Skin of body (tissue), 2 donors: ENCODE results near the gene TMEM38A. TPM values are rescaled to one million over a fixed set of nuclear protein-coding genes. Genes with fewer than 3 reads are reported as not detected.

ENCODE experiments used
- DNase-seq: peaks from one replicate; lab custom pipeline; 2025; lab: John Stamatoyannopoulos, UW
- total RNA-seq: library from RNA; depleted of rRNA; stranded (reverse); fragments of >200 nt; gene quantifications from one replicate; pipeline ENCODE4 v1.2.3, GENCODE V29; 2014

Gene TMEM38A, protein sequence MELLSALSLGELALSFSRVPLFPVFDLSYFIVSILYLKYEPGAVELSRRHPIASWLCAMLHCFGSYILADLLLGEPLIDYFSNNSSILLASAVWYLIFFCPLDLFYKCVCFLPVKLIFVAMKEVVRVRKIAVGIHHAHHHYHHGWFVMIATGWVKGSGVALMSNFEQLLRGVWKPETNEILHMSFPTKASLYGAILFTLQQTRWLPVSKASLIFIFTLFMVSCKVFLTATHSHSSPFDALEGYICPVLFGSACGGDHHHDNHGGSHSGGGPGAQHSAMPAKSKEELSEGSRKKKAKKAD
- total RNA-seq = 11.9 TPM

DNA sequence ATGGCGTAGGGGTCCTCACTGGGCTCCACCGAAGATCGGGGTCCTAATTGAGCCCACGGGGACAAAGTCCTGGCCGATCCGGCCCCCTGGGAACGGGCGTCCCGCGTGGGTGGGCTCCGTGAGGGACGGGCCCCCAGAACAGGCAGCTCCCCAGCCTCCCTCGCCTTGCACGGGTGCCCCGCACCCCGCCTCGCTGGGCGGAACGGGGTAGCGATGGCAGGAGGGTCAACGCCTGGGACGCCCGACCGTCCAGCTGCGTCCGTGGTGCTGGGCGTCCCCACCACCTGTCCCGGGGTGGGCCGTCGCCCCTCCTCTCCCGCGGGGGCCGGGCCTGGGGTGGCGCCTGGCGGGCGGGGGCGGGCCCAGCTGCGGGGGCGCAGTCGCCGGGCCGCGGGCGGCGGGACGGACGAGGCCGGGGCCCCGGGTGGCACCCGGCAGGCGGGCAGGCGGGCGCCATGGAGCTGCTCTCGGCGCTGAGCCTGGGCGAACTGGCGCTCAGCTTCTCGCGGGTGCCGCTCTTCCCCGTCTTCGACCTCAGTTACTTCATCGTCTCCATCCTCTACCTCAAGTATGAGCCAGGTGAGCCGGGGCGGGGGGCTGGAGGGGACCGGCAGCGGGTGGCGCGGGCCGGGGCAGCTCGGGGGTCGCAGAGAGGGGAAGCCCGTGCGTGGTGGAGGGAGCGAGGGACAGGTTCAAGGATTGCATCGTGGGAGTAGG is at the start of gene TMEM38A:
TMEM38A (plus strand) TSS at position 377 of the 717 bp plus-strand sequence; CDS start at position 456, 79 bp downstream.
- DNase-seq = no peak

GRCh38 chr19:16612636-16613035 is 48.3 kb upstream of the TMEM38A start:
- DNase-seq = no peak

DNA sequence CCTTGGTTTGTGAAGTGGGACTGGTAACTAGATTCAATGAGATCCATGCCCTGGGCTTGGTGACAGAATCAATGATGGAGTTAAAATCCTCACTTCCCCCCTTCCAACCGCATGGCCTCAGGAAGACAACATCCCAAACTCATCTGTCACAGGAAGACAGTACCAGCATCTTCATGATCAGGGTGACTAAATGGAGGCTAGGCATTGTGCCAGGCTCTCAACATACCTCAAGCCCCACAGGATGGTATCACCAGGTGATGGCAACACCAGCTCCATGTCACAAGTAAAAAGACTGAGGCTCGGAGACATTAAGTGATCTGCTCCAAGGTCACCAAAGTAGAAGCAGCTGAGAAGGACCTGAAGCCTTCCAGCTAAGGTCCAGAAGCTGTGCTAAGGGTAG is 47.1 kb upstream of the TMEM38A start:
- DNase-seq = no peak

- DNase-seq = no peak
Measured at GRCh38 chr19:16614941-16615340, 46.0 kb upstream of the TMEM38A start.

DNA sequence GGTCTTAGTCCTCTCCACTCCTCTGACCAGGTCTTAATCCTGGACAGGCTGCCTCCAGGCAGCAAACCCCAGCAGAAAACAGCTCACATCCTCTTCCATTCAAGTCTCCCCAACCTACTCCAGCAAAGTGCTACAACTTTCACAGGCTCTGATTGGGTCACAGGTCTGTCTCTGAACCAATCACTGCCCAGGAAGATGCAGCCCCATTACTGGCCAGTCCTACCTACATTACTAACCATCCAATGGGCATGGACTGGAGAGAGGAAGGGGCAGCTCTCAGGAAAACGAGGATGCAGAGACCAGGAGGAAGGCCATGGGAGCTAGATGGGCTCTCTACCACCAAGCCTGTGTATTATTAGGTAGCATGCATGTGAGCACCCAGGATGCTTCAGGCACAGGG is 45.1 kb upstream of the TMEM38A start:
- no peak for DNase-seq

GRCh38 chr19:16618248-16618647 is 42.7 kb upstream of the TMEM38A start:
- DNase-seq = no peak

DNA sequence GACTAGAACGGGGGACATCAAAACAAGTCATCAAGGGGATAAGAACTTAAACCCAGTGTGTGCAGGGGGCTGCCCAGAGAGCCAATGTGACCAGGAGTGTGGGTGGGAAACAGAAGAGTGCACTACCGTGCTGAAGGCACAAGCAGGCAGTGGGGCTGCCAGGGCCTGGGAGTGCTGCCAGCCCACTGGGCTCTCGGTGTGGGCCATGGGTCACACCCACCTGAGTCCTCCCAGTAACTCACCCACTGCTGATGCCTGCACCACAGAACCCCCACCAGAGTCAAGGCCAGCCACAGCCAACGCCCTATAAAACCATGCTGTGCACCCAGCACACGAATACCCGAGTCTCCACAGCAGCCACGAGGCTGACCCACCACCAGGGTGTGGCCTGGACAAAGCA is 41.5 kb upstream of the TMEM38A start:
- DNase-seq = no peak

DNA sequence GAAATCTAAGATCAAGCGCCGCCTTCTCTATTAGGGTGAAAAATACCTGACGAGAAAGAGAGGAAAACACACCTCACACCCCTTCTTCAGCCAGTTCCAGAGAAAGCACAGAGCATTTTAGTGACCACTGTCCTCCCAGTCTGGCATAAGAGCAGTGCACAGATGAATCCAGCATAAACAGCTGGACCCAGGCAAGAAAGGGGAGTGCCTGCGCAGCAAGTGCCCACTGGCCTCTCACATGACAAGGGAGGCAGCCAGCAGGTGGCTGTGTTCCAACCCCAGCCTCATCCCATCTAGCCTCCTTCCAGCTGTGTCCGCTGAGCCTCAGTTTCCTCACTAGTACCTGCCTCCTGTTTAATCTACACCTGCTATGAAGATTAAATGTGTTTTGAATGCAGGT is 40.9 kb upstream of the TMEM38A start:
- DNase-seq = no peak

DNA sequence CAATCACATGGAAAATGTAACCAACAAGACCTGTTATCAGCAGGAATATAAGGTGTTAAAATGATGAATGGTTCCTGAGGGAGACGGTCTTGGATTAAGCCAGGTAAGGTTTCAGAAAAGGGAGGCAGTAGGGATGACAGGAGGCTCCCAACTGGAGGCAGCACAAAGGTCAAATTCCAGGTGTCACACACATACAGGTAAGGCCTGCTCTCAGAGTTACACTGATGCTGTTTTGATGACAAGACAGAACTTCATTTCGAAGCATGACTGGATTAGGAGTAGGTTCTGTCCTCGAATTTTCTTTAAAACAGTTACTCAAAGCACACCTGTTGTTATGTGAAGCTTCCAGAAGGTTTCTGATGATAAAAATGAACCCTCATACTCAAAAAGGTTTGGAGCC is 40.4 kb upstream of the TMEM38A start:
- DNase-seq = no peak

DNA sequence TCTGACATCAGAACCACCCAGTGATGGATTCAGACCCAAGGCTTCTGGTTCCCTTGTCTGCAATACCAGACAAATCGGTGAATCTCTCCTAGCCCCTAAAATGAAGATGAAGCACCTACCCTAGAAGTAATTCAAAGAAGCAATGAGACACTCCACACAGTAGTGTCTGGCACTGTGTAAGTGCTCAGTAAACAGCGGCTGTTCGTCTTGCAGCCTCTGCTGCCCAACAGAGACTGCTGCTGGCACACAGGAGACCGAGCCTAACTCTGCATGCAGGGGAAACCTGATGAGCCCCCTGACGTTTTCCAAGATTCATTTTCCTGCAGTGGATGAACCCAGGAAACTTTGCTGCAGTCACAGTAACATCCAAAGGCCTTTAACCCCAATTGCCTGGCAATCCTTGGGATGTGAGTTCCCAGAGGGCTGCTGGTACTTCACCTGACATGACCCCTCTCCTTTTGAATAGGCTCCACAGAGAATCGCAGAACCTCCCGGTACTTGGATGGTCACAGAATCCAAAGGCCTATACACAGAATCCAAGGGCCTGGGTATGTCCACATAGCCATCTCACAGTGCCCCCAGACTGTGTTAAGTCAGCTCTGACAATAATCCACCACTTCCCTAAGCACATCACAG is 39.7 kb upstream of the TMEM38A start:
- DNase-seq = no peak

- DNase-seq = no peak
Measured at GRCh38 chr19:16623066-16623465, 37.9 kb upstream of the TMEM38A start.

DNA sequence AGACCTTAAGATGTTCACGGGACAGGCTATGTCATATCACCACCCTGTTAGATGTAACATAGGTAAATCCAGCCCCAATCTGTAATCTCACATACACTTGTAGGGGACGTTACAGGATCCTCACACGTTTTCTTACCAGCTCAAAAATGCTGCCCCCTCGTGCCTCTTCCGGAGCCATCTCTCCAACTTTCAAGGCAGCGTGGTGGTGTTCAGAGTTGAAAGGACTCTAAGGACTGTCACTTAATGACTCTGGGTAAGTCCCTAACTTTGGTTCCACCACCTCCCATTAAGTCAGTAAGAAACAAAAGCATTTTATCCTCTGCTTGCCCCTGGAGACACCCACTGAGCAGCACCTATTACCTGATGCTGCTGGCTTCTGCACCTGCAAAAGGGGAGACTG is 37.4 kb upstream of the TMEM38A start:
- no peak for DNase-seq

DNA sequence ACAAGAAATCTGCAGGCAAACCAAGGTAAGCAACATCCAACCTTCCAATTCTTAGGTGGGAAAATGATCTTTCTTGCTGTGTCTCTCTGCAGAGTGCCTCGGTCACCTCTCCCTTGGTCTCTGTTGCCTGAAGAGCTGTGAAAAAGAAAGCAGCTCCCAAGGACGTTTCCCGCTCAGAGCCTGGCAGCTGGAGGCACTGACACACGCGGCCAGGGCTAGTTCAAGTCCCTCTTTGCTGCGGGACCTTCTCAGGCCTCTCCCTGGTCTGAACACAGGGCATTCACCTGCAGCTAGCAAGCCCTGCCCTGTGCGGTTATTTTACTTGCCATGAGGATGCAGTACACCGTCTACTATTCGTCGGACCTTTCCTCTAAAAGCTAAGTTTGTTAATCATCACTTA is 36.7 kb upstream of the TMEM38A start:
- no peak for DNase-seq

GRCh38 chr19:16625163-16625958 is 35.6 kb upstream of the TMEM38A start:
- no peak for DNase-seq

DNA sequence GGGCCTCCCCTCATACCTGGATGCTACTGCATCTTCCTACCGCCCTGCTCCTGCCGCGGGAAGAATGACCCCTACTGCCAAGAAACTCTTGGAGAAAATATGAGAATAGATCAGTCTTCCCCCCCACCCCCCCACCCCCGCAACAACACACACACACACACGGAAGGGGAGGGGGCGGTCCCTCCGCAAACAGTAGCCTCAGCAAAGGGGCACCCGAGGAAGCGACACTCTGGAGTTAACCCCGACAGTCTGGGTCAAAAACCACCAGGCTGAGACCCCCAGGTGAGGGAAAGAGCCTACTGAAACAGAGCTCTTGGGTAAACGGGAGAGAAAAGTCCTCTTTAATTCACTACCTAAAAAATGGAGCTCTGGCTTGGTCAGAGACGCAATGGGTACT is 34.1 kb upstream of the TMEM38A start:
- DNase-seq = no peak

GRCh38 chr19:16627193-16627927 is 33.6 kb upstream of the TMEM38A start:
- DNase-seq = no peak

DNA sequence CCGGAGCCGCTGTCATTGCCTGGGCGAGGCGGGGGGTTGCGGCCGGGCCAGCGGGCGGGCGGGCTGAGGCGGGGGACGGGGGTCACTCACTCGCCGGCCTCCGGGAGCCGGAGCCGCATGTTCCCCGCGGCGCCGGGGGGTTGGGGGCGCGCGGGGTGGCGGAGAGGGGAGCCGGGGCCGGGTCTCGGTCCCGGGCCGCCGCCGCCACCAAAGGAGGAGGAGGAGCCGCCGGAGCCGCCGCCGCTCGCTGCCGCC is 33.1 kb upstream of the TMEM38A start:
- no peak for DNase-seq

DNA sequence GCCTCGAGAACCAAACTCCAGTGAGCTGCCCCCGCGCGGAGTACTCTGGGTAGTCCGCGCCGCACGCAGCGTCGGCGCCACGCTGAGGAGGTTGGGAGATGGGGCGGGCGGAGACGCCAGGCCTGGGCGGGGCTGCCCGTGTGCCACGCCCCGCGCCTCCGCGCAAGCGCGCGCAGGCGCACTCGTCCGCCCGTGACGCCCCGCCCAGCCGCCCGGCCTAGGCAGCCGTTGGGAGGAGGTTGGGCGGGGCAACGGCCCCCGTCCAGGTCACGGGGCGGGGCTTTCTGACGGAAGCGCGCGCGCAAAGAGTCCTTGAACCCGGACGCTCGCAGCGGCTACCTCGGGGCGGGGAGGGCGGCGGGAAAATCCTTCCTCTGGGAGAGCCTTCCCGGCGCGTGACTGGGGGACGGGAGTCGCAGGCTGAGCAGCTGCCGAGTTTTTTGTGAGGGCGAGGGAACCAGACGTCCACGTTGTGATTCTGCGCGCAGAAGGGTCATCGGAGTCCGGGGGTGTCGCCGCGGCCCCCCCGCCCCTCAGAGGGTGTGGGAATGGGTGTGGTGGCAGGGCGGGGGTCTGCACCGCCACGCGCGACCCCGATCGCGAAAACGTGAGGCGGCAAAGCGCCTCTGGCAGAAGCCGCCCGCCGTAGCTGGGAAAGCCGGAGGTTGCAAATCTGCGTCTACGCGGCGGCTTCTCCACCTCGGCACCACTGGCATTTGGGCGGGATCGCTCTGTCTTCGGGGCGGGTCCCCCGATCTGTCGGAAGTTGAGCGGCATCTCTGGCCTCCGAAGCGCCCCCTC is 32.6 kb upstream of the TMEM38A start, which contains the start of gene MED26:
MED26 (minus strand) TSS at position 22 of the 801 bp plus-strand sequence. CDS start 261 bp downstream, outside the sequence.
- peak; percentile 94 for DNase-seq

DNA sequence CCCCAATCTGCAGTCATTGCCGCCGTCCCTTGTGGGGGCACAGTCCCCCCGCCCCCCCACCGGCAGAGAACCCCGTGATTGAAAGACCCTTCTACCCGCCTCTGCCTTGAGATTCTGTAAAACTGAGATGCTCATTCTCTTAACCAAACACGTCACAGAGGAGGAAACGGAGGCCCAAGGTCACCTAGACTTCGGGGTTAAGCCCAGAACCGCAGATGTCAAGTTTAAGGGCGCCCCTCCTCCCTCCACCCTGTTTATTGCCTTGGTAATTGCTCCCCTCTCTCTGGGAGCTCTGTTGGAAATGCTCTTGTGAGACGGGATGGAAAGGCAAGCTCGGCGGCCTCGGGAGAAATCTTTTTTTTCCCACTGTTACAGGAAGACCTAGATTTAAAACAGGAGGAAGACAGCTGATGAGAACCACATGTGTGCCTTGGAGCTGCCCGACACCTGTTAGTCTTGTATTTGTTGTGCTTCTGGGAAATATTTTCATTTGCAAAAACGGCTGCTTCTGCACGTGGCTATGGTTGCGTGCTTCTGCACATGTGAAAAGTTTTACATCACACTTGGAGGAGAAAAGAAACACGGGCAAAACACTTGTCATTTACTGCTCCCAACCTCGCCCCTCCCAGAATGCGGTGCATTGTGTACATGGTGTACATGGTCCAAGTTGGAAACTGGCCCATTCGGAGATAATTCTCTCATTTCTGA is 31.8 kb upstream of the TMEM38A start:
- peak; percentile 87 for DNase-seq

DNA sequence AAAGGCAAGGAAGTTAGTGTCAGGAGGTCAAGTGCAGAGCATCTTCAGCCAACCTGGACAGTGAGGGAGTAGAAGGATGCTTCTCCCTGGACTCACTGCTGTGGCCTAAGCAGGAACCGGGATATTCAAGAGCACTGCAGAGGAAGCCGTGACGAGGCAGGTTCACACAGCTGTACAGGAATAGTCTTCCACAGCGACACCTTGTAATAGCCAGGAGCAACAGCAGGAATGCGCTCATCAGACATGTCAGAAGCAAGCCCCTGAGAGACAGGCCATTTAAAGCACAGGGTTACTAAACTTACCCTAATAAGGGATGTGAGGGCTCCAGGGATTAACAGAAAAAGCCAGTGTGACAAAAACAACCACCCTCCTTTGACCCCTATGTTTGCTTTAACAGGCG is 29.5 kb upstream of the TMEM38A start:
- DNase-seq = no peak
